Right ventricle myocardium superior (tissue), 1 donor: Measurements from ENCODE around the gene DCANP1. TPM values are rescaled to one million over a fixed set of nuclear protein-coding genes. Genes with fewer than 3 reads are reported as not detected.
A peak's percentile ranks its signal among the peaks of the same experiment; 100 is the strongest.
"Not testable (repeated sequence)": the region's sequence is repeated elsewhere in the genome, so short reads cannot be mapped to it uniquely, and the experiment has no call there.

Source experiments
- ATAC-seq: fragments of 200-7000 bp; cut with Tn5 transposase; one replicate; pipeline ENCODE4 v1.9.1; 2020; ENCODE audit warnings: mild to moderate bottlenecking; ENCODE audit not compliant: poor library complexity
- DNase-seq: peaks from one replicate; pipeline ENCODE4 v3.0.0-alpha.2; 2020
- intact Hi-C: fragments of 100-400 bp; cut with DNase I; formaldehyde crosslinking; loops from one replicate; pipeline ENCODE4 v1.11.2; 2022
- long read RNA-seq: library from polyadenylated mRNA; unstranded; transcript quantifications from one replicate; pipeline ENCODE4 v2.0.0, GENCODE V29; 2021
- total RNA-seq: library from RNA; stranded (reverse); fragmentation: NEBNext Ultra II Directional; extraction: Animal tissue kit (Norgen Biotek cat#: 25700); gene quantifications from one replicate; pipeline ENCODE4 v1.2.1, GENCODE V29; 2021
- donor health status: DM: no; HTN: yes; CAD: no; lungs with severe emphysema.

Gene DCANP1
- not detected for total RNA-seq
- long read RNA-seq = 0 reads

- DNase-seq (no peak), ATAC-seq (no peak)
- intact Hi-C loops = no loop called here
Observed at GRCh38 chr5:135447298-135447929, at the start of gene DCANP1. Gene DCANP1, minus strand, starts transcription at chr5:135447348. Its CDS starts 240 bp downstream, at chr5:135447108.

GRCh38 chr5:135495531-135495930 lies 48.4 kb upstream of the DCANP1 start:
- DNase-seq, intact Hi-C loops, ATAC-seq: not testable (repeated sequence)

- intact Hi-C loops = no loop called here
- ATAC-seq (no peak), DNase-seq (no peak)
Observed at GRCh38 chr5:135494196-135494595, 47.0 kb upstream of the DCANP1 start.

GRCh38 chr5:135493406-135494180 lies 46.4 kb upstream of the DCANP1 start:
- intact Hi-C loops = no loop called here
- no peak for ATAC-seq
- no peak for DNase-seq

GRCh38 chr5:135492319-135492626 lies 45.1 kb upstream of the DCANP1 start:
- ATAC-seq (no peak), DNase-seq (no peak)
- intact Hi-C loops = no loop called here

GRCh38 chr5:135491552-135492318 lies 44.6 kb upstream of the DCANP1 start:
- ATAC-seq = no peak
- DNase-seq = no peak
- intact Hi-C loops = no loop called here

GRCh38 chr5:135491038-135491551 lies 43.9 kb upstream of the DCANP1 start:
- intact Hi-C loops = no loop called here
- DNase-seq = no peak
- no peak for ATAC-seq

GRCh38 chr5:135490245-135491037 lies 43.3 kb upstream of the DCANP1 start:
- ATAC-seq (no peak), DNase-seq (no peak)
- intact Hi-C loops = no loop called here

- ATAC-seq (no peak), DNase-seq (no peak)
- intact Hi-C loops = no loop called here
Observed at GRCh38 chr5:135489466-135490244, 42.5 kb upstream of the DCANP1 start.

GRCh38 chr5:135488727-135489465 lies 41.7 kb upstream of the DCANP1 start:
- DNase-seq (no peak), ATAC-seq (peak; percentile 26)
- intact Hi-C loops = no loop called here

- no peak for ATAC-seq
- DNase-seq = no peak
- intact Hi-C loops = no loop called here
Observed at GRCh38 chr5:135487839-135488514, 40.8 kb upstream of the DCANP1 start.

- ATAC-seq = no peak
- DNase-seq = no peak
- intact Hi-C loops = no loop called here
Observed at GRCh38 chr5:135487037-135487395, 39.9 kb upstream of the DCANP1 start.

GRCh38 chr5:135486131-135487036 lies 39.2 kb upstream of the DCANP1 start:
- ATAC-seq (peak; percentile 13), DNase-seq (no peak)
- intact Hi-C loops = no loop called here

GRCh38 chr5:135484674-135485086 lies 37.5 kb upstream of the DCANP1 start:
- ATAC-seq = no peak

GRCh38 chr5:135483254-135483653 lies 36.1 kb upstream of the DCANP1 start:
- intact Hi-C loops = no loop called here
- ATAC-seq = no peak
- no peak for DNase-seq

More at GRCh38 chr5:135484674-135485086, 37.5 kb upstream of the DCANP1 start:
- intact Hi-C loops = no loop called here
- no peak for DNase-seq

GRCh38 chr5:135482381-135482933 lies 35.3 kb upstream of the DCANP1 start:
- intact Hi-C loops = no loop called here
- no peak for ATAC-seq
- no peak for DNase-seq
